Stimulated activated CD4-positive, alpha-beta T cell treated with anti-CD3 and anti-CD28 coated beads, TNF-alpha, amount 100 ng/mL, for 1 hour (primary cell): Measurements from ENCODE around the gene OGDHL.
"Not testable (repeated sequence)": the region's sequence is repeated elsewhere in the genome, so short reads cannot be mapped to it uniquely, and the experiment has no call there.

Experiments
- DNase-seq, 3 donors: peaks; one replicate each; pipeline ENCODE4 v3.0.0-alpha.2; 2020; ENCODE audit warnings: low read depth in 3 of 3, low spot score in 1 of 3

Gene OGDHL

DNA sequence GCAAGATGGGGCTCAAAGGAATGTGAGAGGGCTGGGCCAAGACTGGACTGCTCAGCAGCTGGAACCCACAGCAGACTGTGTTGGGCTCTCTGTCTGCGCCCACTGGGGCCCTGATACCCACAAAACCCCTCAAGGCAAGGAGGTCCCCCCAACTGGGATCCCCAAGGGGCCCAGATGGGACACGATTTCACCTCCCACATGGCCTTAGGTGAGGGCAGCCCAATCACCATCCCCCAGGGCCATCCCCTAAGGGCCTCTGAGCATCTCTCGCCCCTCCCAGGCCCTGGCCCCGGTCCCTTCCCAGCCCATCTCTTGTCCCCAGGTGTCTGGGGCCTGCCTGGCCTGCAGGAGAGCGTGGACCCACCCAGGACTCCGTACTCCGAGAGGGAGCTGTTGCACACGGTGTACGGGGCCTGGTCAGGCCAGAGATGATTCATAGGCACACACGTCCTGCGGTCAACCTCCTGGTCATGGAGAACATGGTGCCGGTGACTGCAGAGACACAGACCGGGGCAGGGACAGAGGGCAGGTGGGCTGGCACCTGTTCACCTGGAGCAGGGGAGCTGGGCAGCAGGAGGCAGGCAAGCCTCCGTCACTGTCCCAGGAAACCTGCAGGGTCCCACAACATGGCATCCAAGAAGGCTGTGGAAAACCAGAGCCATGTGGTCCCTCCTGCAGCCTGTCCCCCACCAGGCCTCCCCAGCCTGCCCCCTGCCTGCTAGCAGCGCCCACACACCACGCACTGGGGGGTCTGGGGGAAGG is 21.6 kb downstream of the OGDHL start:
- DNase-seq, result no peak

DNA sequence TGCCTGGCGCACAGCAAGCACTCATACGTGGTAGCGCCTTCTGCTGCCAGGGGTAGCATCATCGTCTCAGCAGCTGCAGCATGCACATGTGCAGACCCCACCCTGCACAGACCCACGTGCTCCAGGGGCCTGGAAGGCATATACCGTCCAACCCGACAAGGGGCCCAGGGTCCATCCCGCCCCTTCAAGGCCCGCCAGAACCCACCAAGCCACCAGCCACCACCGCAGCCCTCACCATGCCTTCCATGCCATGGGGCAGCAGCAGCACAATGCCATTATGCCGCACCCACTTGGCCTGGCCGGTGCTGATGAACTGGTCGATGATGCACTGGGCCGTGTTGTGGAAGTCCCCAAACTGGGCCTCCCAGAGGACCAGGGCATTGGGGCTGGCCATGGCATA is 22.7 kb downstream of the OGDHL start:
- DNase-seq, result no peak

DNA sequence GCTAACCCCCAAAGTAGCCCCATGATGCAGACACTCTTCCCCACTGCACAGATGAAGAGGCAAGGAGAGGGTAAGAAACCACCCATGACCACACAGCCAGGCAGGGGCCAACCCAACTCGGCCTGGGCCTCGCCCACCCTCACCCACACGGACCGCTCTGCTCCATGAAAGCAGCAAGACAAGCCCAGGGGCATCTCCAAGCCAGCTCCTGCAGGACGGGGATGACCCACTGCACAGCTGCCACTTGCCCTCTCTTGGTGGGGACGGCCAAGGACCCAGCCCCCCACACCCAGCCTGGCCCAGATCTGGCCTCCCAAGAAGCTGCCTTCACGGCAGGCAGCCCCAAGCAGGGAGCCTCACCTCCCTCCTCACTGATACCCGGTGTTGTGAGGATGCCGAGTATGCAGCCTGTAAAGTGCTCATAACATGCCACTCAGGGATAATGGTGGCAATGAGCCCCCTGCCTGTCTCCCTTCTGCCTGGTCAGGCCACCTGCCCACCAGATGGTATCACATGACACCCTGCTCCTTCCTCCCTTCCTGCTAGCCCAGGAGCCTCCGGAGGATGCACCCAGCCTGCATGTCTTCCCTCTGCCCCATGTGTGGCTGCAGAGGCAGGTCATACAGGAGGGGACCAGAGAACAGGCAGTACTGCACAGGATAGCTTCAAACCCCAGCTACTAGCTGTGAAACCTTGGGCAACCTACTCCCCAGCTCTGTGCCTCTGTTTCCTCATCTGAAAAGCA is 23.3 kb downstream of the OGDHL start:
- DNase-seq, result no peak

DNA sequence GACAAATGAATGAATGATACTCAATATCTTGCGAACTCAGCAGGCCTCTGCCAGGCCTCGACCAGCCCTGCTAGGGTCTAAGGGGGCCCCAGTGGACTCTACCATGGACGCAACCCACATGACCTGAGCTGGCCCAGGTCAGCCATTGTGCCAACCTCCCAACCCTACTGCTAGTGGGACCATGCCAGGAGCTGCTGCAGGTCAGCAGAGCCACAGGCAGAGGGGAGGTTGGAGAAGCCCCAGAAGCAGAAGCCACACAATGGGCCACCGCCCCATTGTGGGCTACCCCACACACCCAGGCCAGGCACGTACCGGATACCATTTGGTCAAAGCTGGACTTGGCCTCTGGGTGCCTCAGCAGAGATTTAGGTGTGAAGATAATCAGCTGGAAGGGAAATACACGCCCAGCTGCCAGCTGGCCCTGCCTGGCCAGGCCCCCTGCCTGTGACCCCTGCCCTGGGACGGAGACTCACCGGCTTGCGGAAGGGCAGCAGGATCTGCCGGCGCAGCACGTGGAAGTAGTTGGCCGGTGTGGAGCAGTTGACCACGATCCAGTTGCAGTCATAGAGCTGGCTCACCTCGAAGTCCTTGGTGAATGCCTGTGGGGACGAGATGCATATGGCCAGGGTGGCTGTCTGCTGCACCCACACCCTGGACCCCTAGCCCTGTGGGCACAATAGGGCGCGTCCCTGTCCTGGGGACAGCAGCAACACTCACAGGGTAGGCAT is 24.5 kb downstream of the OGDHL start:
- DNase-seq, result no peak

DNA sequence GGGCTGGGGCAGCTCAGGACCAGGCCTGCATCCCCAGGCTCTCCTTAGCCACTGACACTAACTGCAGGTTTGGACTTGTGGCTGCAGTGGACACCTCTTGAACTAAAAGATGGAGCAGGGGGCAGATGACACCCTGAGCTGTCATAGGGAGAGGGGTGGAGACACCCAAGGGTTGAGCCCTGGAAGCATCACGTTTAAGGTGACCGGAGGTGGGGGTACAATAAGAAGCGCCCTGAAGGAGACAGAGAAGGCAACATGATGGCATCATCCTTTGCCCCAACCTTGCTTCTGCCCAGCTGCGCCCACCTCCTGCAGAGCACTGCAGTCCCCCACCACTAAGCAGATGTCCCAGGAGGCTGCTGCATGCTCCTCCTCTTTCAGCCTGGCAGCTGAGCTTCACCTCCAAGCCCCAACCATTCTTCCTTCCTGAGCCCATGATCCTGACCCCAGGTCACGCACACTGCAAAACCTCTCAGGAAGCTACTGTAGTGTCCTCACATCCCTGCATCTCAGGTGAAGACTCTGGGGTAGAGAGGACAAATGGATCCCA is 25.5 kb downstream of the OGDHL start:
- DNase-seq, result no peak

DNA sequence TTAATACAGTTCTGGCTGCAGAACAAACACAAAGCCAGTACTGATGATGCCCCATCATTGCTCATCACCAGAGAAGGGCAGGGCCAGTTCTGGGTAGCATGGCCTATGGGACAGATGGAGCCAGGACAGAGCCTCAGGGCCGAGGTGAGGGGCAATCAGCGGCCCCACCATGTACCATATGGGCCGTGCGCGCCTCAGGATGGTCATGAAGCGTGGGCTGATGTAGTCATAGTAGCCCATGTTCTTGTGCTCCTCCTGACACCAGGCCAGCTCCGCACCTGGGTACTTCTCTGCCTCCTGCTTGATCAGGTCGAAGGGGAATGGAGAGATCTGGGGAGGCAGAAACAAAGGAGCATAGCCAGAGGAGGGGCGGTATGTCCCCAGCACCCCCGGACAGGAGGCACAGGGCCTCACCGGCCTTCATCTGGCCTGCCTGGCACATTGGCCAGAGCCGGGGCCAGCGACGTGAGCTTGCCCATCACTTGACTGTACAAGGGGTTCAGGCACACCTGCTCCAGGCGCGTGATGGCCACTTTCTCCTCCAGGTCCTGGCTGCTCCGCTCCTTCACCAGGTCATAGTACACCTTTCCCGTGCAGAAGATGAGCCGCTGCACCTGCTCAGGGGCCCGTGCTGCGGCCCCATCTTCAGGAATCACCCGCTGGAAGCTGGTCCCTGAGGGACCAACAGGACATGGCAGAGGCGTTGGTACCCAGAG is 26.1 kb downstream of the OGDHL start:
- DNase-seq, result no peak

DNA sequence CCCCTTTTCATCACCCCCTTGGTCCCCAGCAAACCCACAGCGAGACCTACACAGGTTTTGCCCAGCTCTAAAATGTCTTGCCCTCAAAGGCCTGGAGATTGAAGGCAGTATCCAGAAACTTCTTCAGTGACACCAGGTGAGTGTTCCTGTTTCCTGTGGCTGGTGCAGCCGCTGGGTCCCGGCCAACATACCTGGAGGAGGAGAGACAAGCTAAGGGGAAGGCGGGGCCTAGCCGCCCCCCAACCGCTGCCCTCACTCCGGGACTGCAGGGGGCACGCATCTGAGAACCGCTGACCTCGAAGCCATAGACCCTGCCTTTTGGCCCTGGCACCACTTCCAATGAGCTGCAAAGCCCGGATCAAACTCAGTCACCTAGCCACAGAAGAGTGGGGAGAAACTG is 27.0 kb downstream of the OGDHL start:
- no peak for DNase-seq

DNA sequence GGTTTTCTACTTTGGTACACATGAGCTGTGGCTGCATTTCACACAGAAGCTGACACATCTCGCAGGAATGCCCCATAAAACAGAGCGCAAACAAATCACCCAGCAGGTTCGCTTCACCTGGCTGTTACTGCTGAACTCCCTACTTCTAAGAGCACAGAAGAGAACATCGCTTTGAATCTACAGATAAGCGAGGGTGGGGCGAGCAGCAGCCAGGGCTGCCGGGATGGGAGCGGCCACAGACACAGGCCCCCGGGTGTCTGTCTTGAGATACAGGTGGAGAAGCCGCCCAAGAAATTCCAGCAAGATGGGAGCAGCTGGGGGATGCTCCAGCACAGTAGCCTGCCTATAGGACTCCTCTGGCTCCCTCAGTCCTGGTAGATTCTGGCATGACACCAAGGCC is 27.4 kb downstream of the OGDHL start:
- DNase-seq, result no peak

DNA sequence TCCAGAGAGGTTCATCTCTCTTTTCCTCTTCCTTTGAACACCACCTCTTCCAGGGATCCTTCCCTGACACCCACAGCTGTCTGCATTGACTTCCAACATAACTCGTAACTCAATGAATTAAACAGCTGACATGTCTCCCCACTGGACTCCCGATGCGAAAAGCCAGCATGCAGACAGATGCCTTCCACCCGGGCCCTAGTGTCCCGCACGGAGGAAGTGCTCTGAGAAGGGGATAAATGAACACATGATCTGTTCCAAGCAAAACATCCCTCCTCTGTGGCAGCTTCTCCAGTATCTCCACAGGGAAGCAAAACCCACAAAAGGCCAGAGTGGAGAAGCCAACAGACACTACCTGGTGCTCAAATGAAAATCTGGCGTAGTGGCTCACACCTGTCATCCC is 28.3 kb downstream of the OGDHL start:
- no peak for DNase-seq

DNA sequence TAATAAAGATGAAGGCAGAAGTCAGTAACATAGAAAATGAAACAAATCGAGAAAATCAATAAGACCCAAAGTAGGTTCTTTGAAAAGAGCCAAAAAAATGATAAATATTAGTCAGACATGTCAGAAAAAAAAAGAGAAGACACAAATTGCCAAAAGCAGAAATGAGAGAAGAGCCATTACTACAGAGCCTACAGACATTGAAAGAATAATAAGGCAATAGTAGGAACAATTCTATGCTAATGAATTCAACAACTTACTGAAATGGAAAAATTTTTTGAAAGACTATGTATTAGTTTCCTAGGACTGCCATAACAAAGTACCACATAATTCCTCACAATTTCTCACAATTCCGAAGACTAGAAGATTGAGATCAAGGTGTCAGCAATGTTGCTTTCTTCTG is 35.5 kb downstream of the OGDHL start:
- DNase-seq, result no peak

DNA sequence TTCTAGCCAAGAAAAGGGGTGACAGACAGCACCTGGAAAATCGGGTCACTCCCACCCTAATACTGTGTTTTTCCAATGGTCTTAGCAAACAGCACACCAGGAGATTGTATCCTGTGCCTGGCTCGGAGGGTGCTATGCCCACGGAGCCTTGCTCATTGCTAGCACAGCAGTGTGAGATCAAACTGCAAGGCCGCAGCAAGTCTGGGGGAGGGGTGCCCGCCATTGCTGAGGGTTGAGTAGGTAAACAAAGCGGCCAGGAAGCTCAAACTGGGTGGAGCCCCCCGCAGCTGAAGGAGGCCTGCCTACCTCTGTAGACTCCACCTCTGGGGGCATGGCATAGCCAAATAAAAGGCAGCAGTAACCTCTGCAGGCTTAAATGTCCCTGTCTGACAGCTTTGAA is 47.0 kb downstream of the OGDHL start:
- DNase-seq, result not testable (repeated sequence)

DNA sequence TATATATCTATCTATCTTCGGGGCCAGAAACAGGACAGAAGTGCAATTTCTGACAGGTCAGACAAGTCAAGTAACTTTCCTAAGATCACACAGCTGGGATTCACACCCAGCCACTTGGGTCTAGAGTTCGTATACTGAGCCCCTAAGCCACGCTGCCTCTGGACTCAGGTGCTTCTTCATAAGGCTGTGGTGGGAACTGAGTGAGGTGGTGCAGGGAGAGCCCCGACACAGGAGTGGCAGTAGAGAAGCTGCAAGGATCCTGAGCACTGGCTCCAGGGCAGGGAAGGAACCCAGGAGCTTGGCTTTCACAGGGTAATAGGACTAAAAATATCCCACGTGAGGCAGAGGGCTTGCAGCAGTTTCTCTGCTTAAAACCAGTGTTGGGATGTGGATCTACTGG is 48.9 kb downstream of the OGDHL start:
- no peak for DNase-seq

DNA sequence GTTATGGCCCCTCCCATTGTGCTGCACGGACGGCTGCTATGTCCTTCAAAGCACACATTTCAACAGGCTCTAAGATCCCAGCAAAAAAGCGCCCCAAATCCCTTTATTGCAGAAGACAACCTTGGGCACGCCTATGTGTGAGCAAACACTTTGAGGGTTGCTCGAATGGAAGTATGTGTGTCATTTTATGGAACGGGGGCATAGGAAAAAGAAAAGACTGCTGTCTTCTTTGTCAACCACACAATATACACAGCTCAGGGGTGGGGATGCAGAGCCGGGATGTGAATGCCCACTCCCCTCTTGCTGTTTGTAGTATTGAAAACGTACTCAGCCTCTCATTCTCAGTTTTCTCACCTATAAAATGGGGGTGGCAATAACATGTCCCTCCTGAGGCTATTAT is 50.6 kb downstream of the OGDHL start:
- no peak for DNase-seq

DNA sequence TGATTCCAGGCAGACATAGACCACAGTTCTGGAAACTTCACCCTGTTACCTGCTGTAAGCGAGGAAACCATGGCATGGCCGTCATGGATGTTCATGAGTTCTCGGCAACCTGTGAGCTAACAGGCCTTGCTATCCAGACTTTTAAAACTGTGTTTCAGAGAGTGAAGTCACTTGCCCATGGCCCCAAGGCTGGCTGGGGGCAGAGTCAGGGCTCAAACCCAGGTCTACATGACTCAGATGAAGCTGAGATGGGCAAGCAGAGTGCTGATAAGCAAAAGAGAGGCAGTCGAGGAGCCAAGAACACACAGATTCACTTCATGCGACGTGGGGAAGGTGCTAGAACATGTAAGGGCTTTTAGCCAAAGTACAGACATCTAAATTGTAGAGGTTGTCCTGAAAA is 51.2 kb downstream of the OGDHL start:
- DNase-seq, result no peak

DNA sequence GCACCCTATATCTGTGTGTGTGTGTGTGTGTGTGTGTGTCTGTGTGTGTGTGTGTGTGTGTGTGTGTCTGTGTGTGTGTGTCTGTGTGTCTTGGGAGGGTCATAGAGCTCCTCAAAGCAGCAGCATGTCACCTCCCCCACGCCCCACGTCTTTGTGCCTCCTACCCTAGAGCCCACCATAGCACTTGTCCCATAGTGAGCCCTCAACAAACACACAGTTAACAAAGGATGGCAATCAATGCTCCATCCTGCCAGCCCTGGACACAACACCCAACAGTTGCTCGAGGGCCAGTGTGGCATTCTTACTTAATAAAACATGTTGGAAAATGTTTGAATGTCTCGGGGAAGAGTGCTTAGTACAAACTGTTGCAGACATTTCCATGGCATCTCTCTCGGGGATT is 52.2 kb downstream of the OGDHL start:
- DNase-seq, result no peak

DNA sequence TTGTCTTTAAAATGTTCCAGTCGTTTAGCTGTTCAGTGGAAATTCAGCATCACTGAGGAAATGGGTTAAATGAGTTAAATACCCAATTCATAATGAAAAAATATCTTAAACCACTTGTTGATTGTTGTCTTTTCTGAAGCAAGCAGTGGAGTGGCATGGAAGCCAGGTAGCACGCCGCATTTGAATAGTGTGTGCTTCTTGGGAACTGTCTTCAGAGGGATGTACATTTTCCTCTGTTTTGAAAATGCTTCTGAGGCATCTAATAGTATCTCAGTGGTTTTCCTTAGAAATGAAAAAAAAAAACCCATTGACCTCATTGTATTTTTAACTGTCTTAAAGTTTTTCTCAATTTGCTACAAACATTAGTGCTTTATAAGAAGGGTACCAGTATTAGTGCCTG is 54.5 kb downstream of the OGDHL start:
- DNase-seq, result no peak

DNA sequence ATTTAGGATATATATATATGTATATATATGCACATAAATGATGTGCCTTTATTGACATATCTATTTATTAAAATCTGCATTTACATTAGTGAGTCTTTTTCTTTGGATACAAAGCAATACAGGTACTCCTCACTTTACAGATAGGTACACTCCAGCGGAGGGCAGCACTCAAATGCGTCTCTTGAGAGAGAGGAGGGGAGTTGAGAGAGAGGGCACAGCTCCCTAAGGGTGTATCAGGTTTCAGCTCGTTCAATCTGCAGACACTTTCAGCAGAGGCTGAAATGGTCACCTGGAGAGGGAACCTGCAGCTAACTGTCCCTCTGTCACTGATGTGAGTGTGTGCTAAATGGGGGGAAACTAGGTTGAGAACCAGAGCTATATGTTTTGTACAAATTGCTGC is 61.1 kb downstream of the OGDHL start:
- no peak for DNase-seq

DNA sequence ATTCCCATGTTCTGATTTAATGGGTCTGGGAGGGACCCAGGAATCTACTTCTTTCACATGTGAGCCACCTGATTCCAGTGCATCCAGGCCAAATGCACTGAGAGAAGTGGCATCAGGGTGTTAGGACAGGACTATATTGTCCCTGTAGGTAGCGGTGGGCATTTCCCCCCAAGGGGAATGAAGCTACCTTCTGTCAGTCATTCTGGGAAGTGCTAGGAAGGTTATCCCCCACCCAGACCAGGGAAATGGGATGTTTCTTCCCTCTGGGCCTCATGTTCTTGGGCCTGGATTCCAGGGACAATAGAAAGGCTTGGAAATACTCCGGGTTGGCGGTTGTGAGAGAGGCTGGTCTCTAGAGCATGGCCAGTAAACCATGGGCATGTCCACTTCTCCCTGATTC is 61.9 kb downstream of the OGDHL start:
- no peak for DNase-seq

DNA sequence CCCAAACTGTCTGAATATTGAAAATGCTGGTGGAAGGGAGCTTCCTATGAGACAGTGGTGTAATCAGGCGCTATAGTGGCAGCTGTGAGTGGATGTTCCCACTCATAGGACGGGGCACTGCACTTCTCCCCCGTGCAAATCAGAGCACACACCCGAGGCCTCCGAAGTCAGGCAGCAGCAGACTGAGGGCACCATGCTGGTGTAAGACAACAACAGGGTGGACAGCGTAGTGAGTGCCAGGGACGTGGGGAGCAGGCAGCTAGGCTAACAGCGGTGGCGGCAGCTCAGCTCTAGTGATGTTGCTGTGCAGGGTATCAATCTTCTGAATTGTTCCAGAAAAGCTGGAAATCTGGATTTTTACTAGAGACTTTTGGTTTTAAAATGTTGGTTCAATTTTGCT is 63.4 kb downstream of the OGDHL start:
- no peak for DNase-seq

DNA sequence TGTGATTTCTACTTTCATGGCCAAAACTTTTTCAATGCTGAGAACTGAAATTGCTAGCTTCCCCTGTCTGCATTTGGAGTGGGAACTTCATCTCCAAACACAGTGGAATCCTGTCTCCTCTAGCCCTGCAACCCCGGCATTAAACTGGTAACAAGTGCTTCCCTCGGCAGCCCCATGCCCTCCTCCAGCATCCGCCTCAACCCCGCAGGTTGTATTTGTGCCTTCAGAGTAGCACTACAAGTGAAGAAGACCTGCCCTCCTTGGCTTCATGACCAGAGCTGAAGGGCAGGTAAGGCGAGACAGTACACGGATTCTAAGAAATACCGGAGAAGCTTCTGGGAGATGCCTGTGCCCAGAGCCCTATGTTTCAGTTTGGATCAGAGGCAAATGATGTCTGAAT is 65.8 kb downstream of the OGDHL start:
- no peak for DNase-seq

DNA sequence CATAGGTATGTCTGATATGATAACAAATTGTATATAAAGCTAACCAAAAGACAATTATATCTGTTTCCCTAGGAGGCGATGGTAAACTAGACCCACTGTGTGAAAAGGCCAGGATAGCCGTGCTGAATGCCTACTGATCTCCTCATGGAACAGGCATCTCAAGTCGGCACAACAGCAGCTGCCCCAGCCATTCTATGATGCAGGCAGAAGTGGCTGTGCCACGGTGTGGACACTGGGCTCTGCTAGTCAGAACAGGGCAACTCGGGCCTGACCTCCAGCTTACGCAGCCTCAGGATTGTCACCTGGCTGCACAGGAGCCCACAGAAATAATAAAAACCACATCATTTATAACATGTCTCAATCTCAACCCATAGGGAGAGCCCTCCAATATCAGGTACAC is 67.7 kb downstream of the OGDHL start:
- DNase-seq, result no peak
